ENCODE data around the gene CARD19.

CARD19 gene

GRCh38 chr9:93133681-93134014, 37.6 kb downstream of the CARD19 start:
- H3K4me1 ChIP-seq, result peaks cover 29% of the 10 kb centered on the region
- no peak for TF ChIP-seq CTCF (IDR thresholded peaks at IDR 0.05)

GRCh38 chr9:93134015-93134739, 38.2 kb downstream of the CARD19 start, which contains the start of gene NINJ1:
TSS of gene NINJ1 (minus strand) at chr9:93134251. CDS start at chr9:93134217, 34 bp downstream.
- Histone ChIP-seq H3K79me2 (peaks cover 31% of the 10 kb centered on the region), H3K27me3 (ENCODE audit: control insufficient read depth, insufficient read depth, low read length) (no peaks in the 10 kb centered on the region), H2AFZ (peak within 1 kb of the TSS; percentile 89), H3K4me2 (ENCODE audit: low read length) (peak within 1 kb of the TSS; percentile 93), H3K27ac (peak within 1 kb of the TSS; percentile 98), H3K36me3 (ENCODE audit: control insufficient read depth, insufficient read depth, low read length) (no peaks in the 10 kb centered on the region), H3K4me3 (ENCODE audit: low read depth, low read length) (peak within 1 kb of the TSS; percentile 94), H3K9me3 (ENCODE audit: control insufficient read depth, low read length) (no peaks in the 10 kb centered on the region), H3K9ac (peak within 1 kb of the TSS; percentile 72), H3K4me1 (peaks cover 26% of the 10 kb centered on the region)
- TF ChIP-seq CTCF (IDR thresholded peaks at IDR 0.05), result no peak

More at GRCh38 chr9:93133681-93134014, 37.6 kb downstream of the CARD19 start:
- Histone ChIP-seq H3K9ac (peak overlapping the region; percentile 72), H3K36me3 (ENCODE audit: control insufficient read depth, insufficient read depth, low read length) (no peaks in the 10 kb centered on the region), H2AFZ (peak overlapping the region; percentile 81), H3K4me2 (ENCODE audit: low read length) (peak overlapping the region; percentile 93), H3K9me3 (ENCODE audit: control insufficient read depth, low read length) (no peaks in the 10 kb centered on the region), H3K4me3 (ENCODE audit: low read depth, low read length) (peak overlapping the region; percentile 94), H3K27me3 (ENCODE audit: control insufficient read depth, insufficient read depth, low read length) (no peaks in the 10 kb centered on the region), H3K79me2 (peaks cover 34% of the 10 kb centered on the region), H3K27ac (peak overlapping the region; percentile 98)

- no peaks in the 10 kb centered on the region for H3K27me3 ChIP-seq (ENCODE audit: control insufficient read depth, insufficient read depth, low read length)
- no peak for TF ChIP-seq CTCF (IDR thresholded peaks at IDR 0.05)
- no peaks in the 10 kb centered on the region for H3K36me3 ChIP-seq (ENCODE audit: control insufficient read depth, insufficient read depth, low read length)
- H3K9me3 ChIP-seq (ENCODE audit: control insufficient read depth, low read length), result no peaks in the 10 kb centered on the region
- peak overlapping the region; percentile 89 for H2AFZ ChIP-seq
- H3K4me2 ChIP-seq (ENCODE audit: low read length), result peak overlapping the region; percentile 93
- peaks cover 23% of the 10 kb centered on the region for H3K79me2 ChIP-seq
- no peak overlapping the region for H3K9ac ChIP-seq
- peak overlapping the region; percentile 98 for H3K27ac ChIP-seq
- H3K4me3 ChIP-seq (ENCODE audit: low read depth, low read length), result peak overlapping the region; percentile 94
- peaks cover 22% of the 10 kb centered on the region for H3K4me1 ChIP-seq
Observed at GRCh38 chr9:93134740-93135444, 38.9 kb downstream of the CARD19 start.

- Histone ChIP-seq H3K9ac (no peak overlapping the region), H2AFZ (peak overlapping the region; percentile 58), H3K27me3 (ENCODE audit: control insufficient read depth, insufficient read depth, low read length) (no peaks in the 10 kb centered on the region), H3K4me3 (ENCODE audit: low read depth, low read length) (no peak overlapping the region), H3K27ac (no peak overlapping the region), H3K4me1 (peaks cover 16% of the 10 kb centered on the region), H3K79me2 (peaks cover 13% of the 10 kb centered on the region), H3K9me3 (ENCODE audit: control insufficient read depth, low read length) (no peaks in the 10 kb centered on the region), H3K36me3 (ENCODE audit: control insufficient read depth, insufficient read depth, low read length) (no peaks in the 10 kb centered on the region), H3K4me2 (ENCODE audit: low read length) (no peak overlapping the region)
- TF ChIP-seq CTCF (IDR thresholded peaks at IDR 0.05), result no peak
Observed at GRCh38 chr9:93136011-93136440, 40.0 kb downstream of the CARD19 start.

Measured in parathyroid adenoma (tissue), 2 donors.